Measurements from ENCODE around the gene SENP5. TPM values are rescaled to one million over a fixed set of nuclear protein-coding genes. Genes with fewer than 3 reads are reported as not detected.

SENP5 gene
- polyA plus RNA-seq, 4 donors = 4.9 to 20.3 (median 5.4) TPM

GRCh38 chr3:196966526-196967401, 99.0 kb downstream of the SENP5 start:
- H3K9me3 ChIP-seq (ENCODE audit: control insufficient read depth in 2 of 2, insufficient read depth in 1 of 2, low read depth in 1 of 2, low read length in 1 of 2) = peaks cover 0 to 59% of the 10 kb centered on the region in 2 donors
- 72 to 91% (median 90%) methylated on average over 42 to 47 of the region's 47 CpGs for WGBS, 3 donors
- DNase-seq = no peak
- FAIRE-seq = no peak
- H3K4me3 ChIP-seq (ENCODE audit: low read depth in 1 of 3, low read length in 3 of 3) = no peak overlapping the region
- H3K4me1 ChIP-seq (ENCODE audit: control insufficient read depth in 3 of 3, insufficient read depth in 2 of 3, low read depth in 1 of 3, low read length in 2 of 3) = peaks cover 0 to 37% (median 0%) of the 10 kb centered on the region in 3 donors
- peaks cover 0 to 17% (median 0%) of the 10 kb centered on the region in 3 donors for H3K27me3 ChIP-seq (ENCODE audit: control insufficient read depth in 3 of 3, insufficient read depth in 3 of 3, low read length in 3 of 3)
- no peak overlapping the region for H3K27ac ChIP-seq (ENCODE audit: low read depth in 1 of 3, low read length in 2 of 3)
- H3K36me3 ChIP-seq (ENCODE audit: control insufficient read depth in 3 of 3, insufficient read depth in 2 of 3, low read depth in 1 of 3, low read length in 3 of 3) = peaks cover 0 to 39% (median 0%) of the 10 kb centered on the region in 3 donors

DNA sequence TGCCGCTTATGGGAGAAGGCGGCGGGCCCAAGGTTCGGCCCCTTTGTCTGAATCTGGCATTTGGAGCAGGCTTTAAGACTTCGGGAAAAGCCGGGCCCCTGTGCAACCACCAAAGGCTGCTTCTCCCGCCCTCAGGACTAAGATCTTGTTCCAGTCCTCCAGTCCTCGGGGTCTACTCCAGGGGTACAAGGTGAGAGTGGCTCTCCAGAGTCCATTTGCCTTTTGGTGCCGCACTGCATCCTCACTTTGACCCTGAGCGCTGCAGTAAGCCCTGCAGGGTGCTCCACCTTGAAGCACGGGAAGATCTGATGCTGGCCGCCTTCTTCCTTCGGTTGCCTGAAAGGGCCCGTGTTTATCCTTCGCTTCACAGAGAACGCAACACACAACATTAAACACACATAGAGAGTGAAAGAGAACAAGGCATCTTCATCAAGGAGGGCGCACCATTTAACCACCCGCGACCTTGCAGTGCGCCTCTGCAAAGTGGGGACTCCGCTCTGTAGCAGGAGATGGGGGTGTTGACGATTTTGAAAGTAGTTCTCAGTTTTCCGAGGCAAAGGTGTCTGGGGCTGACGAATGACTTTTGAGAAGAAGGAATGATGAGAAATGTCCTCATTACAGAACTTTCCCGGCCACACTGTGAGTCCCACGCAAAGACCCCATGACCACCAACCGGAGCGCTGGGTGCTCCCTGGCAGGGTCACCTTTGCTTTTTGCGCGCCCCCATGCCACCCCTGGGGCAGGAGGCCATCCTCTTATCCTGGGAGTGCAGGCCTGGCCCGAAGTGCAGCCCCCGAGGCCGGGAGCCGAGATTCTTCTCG, 99.9 kb downstream of the SENP5 start:
- no peak for DNase-seq
- Histone ChIP-seq H3K4me3 (ENCODE audit: low read depth in 1 of 3, low read length in 3 of 3) (peak overlapping the region; percentile 71 to 84 (median 82)), H3K27me3 (ENCODE audit: control insufficient read depth in 3 of 3, insufficient read depth in 3 of 3, low read length in 3 of 3) (peaks cover 0 to 17% (median 0%) of the 10 kb centered on the region in 3 donors), H3K36me3 (ENCODE audit: control insufficient read depth in 3 of 3, insufficient read depth in 2 of 3, low read depth in 1 of 3, low read length in 3 of 3) (peaks cover 0 to 39% (median 0%) of the 10 kb centered on the region in 3 donors), H3K9me3 (ENCODE audit: control insufficient read depth in 2 of 2, insufficient read depth in 1 of 2, low read depth in 1 of 2, low read length in 1 of 2) (peaks cover 0 to 61% of the 10 kb centered on the region in 2 donors), H3K27ac (ENCODE audit: low read depth in 1 of 3, low read length in 2 of 3) (no peak overlapping the region), H3K4me1 (ENCODE audit: control insufficient read depth in 3 of 3, insufficient read depth in 2 of 3, low read depth in 1 of 3, low read length in 2 of 3) (peaks cover 0 to 30% (median 0%) of the 10 kb centered on the region in 3 donors)
- WGBS, 3 donors = 67 to 84% (median 82%) methylated on average over 35 of the region's 35 CpGs
- no peak for FAIRE-seq

DNA sequence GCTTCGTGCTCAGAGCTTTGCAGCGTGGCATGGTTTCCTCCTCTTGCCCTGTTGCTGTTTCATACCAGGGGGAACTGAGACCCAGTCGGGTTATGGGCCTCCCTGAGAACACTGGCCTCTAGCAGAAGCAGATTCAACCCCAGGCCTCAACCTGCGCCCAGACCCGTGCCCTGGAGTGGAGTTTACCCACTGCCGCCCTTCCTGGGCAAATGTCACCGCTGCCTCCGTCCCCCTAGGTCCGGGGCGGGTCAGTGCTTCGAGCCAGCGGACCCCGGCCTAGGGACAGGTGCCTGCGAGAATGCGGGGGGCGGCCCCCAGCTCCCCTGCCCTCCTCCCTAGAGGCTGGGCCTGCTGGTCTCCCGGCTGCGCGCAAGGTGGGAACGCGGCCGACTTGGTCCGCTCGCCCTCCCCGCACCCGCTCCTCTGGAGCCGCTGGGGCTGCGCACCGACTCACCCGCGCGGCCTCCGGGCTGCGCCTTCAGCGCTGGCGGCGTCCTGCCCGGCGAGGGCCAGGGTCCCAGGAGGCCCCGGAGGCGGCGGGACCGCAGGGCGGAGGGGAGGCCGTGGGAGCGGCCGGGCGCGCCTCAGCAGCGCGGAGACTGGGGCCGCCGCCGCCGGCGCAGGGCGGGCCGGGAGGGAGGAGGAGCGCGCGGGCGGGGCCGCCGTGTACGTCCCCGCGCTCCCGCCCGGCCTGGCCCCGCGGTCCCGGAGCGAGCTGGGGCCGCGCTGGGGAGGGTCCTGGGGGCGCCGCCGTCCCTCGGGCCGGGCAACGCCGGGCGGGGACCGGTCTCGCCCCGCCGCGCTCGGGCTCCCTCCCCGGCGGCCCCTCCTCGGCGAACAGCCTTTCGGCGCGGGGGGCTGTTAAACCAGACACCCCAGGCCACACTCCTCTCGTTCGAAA, 100.8 kb downstream of the SENP5 start, which contains the start of gene PIGZ:
Gene PIGZ (minus strand): TSS at position 601 of the 901 bp plus-strand sequence. CDS start 16,802 bp downstream, outside the sequence.
- DNase-seq (peak; percentile 51 to 89), FAIRE-seq (no peak)
- Histone ChIP-seq H3K4me1 (ENCODE audit: control insufficient read depth in 3 of 3, insufficient read depth in 2 of 3, low read depth in 1 of 3, low read length in 2 of 3) (peaks cover 0 to 24% (median 0%) of the 10 kb centered on the region in 3 donors), H3K9me3 (ENCODE audit: control insufficient read depth in 2 of 2, insufficient read depth in 1 of 2, low read depth in 1 of 2, low read length in 1 of 2) (peaks cover 0 to 55% of the 10 kb centered on the region in 2 donors), H3K27me3 (ENCODE audit: control insufficient read depth in 3 of 3, insufficient read depth in 3 of 3, low read length in 3 of 3) (peaks cover 0 to 17% (median 0%) of the 10 kb centered on the region in 3 donors), H3K4me3 (ENCODE audit: low read depth in 1 of 3, low read length in 3 of 3) (peak within 1 kb of the TSS; percentile 71 to 84 (median 82)), H3K27ac (ENCODE audit: low read depth in 1 of 3, low read length in 2 of 3) (peak within 1 kb of the TSS; percentile 39 to 76 (median 45)), H3K36me3 (ENCODE audit: control insufficient read depth in 3 of 3, insufficient read depth in 2 of 3, low read depth in 1 of 3, low read length in 3 of 3) (peaks cover 0 to 38% (median 0%) of the 10 kb centered on the region in 3 donors)
- 2 to 6% (median 3%) methylated on average over 45 to 98 of the region's 98 CpGs for WGBS, 3 donors

GRCh38 chr3:196969134-196969659, 101.5 kb downstream of the SENP5 start:
- H3K36me3 ChIP-seq (ENCODE audit: control insufficient read depth in 3 of 3, insufficient read depth in 2 of 3, low read depth in 1 of 3, low read length in 3 of 3) = peaks cover 0 to 36% (median 0%) of the 10 kb centered on the region in 3 donors
- H3K4me3 ChIP-seq (ENCODE audit: low read depth in 1 of 3, low read length in 3 of 3) = peak overlapping the region; percentile 49 to 84 (median 82)
- FAIRE-seq = no peak
- H3K4me1 ChIP-seq (ENCODE audit: control insufficient read depth in 3 of 3, insufficient read depth in 2 of 3, low read depth in 1 of 3, low read length in 2 of 3) = peaks cover 0 to 24% (median 0%) of the 10 kb centered on the region in 3 donors
- H3K9me3 ChIP-seq (ENCODE audit: control insufficient read depth in 2 of 2, insufficient read depth in 1 of 2, low read depth in 1 of 2, low read length in 1 of 2) = peaks cover 0 to 50% of the 10 kb centered on the region in 2 donors
- 0 to 1% (median 0%) methylated on average over 39 to 72 of the region's 72 CpGs for WGBS, 3 donors
- H3K27me3 ChIP-seq (ENCODE audit: control insufficient read depth in 3 of 3, insufficient read depth in 3 of 3, low read length in 3 of 3) = peaks cover 0 to 17% (median 0%) of the 10 kb centered on the region in 3 donors
- peak overlapping the region; percentile 39 to 76 (median 45) for H3K27ac ChIP-seq (ENCODE audit: low read depth in 1 of 3, low read length in 2 of 3)
- DNase-seq = peak; percentile 23 to 78

GRCh38 chr3:196969660-196970546, 102.2 kb downstream of the SENP5 start:
- Histone ChIP-seq H3K4me1 (ENCODE audit: control insufficient read depth in 3 of 3, insufficient read depth in 2 of 3, low read depth in 1 of 3, low read length in 2 of 3) (peaks cover 0 to 24% (median 0%) of the 10 kb centered on the region in 3 donors), H3K9me3 (ENCODE audit: control insufficient read depth in 2 of 2, insufficient read depth in 1 of 2, low read depth in 1 of 2, low read length in 1 of 2) (peaks cover 0 to 43% of the 10 kb centered on the region in 2 donors), H3K27me3 (ENCODE audit: control insufficient read depth in 3 of 3, insufficient read depth in 3 of 3, low read length in 3 of 3) (peaks cover 0 to 17% (median 0%) of the 10 kb centered on the region in 3 donors), H3K27ac (ENCODE audit: low read depth in 1 of 3, low read length in 2 of 3) (no peak overlapping the region), H3K36me3 (ENCODE audit: control insufficient read depth in 3 of 3, insufficient read depth in 2 of 3, low read depth in 1 of 3, low read length in 3 of 3) (peaks cover 0 to 30% (median 0%) of the 10 kb centered on the region in 3 donors), H3K4me3 (ENCODE audit: low read depth in 1 of 3, low read length in 3 of 3) (peak overlapping the region in 2 of 3 donors; percentile 82 to 84)
- DNase-seq (peak; percentile 45 to 89), FAIRE-seq (no peak)
- WGBS, 3 donors = 9 to 13% (median 12%) methylated on average over 61 to 100 of the region's 100 CpGs

DNA sequence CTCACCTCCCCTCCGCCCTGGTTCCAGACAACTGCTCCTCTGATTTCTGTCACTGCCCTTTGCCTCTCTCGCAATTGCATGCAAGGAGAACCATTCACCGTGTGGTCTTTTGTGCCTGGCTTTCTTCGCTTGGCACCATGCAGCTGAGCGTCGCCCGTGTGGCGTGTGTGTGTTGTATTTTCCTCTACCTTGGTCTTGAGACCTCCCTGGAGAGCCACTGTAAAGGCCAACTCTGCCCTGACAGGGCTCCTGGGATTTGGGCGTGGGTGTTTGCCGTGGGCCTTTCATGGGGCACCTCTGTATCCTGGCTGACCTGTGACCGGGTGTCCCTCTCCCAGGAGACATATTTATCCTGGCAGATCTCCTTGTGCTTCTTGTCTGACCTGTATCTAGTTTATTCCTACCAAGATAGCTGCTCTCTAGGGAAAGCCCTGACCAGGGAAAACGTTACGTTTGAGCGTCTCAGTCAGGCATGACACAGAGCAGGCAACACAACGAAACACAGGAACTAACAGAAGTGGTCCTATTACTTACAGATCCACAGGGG, 102.9 kb downstream of the SENP5 start:
- Histone ChIP-seq H3K9me3 (ENCODE audit: control insufficient read depth in 2 of 2, insufficient read depth in 1 of 2, low read depth in 1 of 2, low read length in 1 of 2) (peaks cover 0 to 36% of the 10 kb centered on the region in 2 donors), H3K4me3 (ENCODE audit: low read depth in 1 of 3, low read length in 3 of 3) (no peak overlapping the region), H3K27me3 (ENCODE audit: control insufficient read depth in 3 of 3, insufficient read depth in 3 of 3, low read length in 3 of 3) (peaks cover 0 to 17% (median 0%) of the 10 kb centered on the region in 3 donors), H3K4me1 (ENCODE audit: control insufficient read depth in 3 of 3, insufficient read depth in 2 of 3, low read depth in 1 of 3, low read length in 2 of 3) (peaks cover 0 to 27% (median 0%) of the 10 kb centered on the region in 3 donors), H3K27ac (ENCODE audit: low read depth in 1 of 3, low read length in 2 of 3) (no peak overlapping the region), H3K36me3 (ENCODE audit: control insufficient read depth in 3 of 3, insufficient read depth in 2 of 3, low read depth in 1 of 3, low read length in 3 of 3) (peaks cover 0 to 24% (median 0%) of the 10 kb centered on the region in 3 donors)
- 79 to 86% (median 83%) methylated on average over 15 of the region's 15 CpGs for WGBS, 3 donors
- no peak for DNase-seq
- FAIRE-seq = no peak

Measured in small intestine (tissue), 7 donors.